ENCODE results near the gene VEZF1.

VEZF1 gene

DNA sequence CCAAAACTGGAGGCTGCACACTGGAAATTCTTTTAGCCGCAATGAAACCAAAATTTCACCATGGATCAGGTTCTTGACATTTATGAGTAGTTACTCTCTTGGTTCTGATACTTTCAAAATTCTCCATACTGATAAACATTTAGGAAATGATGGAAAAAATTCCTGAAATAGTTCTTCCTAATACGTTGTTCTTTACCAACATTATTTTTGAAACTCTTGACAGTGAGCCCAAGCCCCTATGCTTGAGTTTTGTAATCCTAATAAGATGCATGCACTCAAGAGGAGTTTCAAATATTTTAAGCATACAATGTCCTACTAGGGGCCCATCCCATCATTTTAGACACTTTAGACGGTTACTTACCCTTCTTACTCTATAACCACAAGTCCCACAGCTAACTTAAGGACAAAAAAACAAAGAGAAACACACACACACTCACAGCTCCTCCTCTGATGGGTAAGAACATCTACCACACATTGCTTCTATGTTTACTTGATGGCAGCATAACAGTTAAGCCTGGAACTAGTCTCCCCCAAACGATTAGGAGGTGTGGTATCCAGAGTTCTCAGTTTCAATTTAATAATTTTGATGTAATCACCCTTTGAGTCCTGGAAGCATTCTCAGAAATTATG, 3.7 kb downstream of the VEZF1 start:
- TF ChIP-seq, protein P1, sequence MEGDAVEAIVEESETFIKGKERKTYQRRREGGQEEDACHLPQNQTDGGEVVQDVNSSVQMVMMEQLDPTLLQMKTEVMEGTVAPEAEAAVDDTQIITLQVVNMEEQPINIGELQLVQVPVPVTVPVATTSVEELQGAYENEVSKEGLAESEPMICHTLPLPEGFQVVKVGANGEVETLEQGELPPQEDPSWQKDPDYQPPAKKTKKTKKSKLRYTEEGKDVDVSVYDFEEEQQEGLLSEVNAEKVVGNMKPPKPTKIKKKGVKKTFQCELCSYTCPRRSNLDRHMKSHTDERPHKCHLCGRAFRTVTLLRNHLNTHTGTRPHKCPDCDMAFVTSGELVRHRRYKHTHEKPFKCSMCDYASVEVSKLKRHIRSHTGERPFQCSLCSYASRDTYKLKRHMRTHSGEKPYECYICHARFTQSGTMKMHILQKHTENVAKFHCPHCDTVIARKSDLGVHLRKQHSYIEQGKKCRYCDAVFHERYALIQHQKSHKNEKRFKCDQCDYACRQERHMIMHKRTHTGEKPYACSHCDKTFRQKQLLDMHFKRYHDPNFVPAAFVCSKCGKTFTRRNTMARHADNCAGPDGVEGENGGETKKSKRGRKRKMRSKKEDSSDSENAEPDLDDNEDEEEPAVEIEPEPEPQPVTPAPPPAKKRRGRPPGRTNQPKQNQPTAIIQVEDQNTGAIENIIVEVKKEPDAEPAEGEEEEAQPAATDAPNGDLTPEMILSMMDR (IDR thresholded peaks at IDR 0.05; ENCODE audit: borderline replicate concordance, control extremely low read depth, extremely low read depth, insufficient read depth, missing control alignments), result no peak
- in situ Hi-C loops (cut with MboI; ENCODE audit: low sequenced_read_pairs, unreplicated experiment), result no loop called here
- no peak for DNase-seq (ENCODE audit: low spot score)

- in situ Hi-C loops (cut with MboI; ENCODE audit: low sequenced_read_pairs, unreplicated experiment), result no loop called here
- DNase-seq (ENCODE audit: low spot score), result no peak
- TF ChIP-seq, protein P1 (IDR thresholded peaks at IDR 0.05; ENCODE audit: borderline replicate concordance, control extremely low read depth, extremely low read depth, insufficient read depth, missing control alignments), result no peak
Observed at GRCh38 chr17:57983446-57983845, 4.6 kb downstream of the VEZF1 start.

DNA sequence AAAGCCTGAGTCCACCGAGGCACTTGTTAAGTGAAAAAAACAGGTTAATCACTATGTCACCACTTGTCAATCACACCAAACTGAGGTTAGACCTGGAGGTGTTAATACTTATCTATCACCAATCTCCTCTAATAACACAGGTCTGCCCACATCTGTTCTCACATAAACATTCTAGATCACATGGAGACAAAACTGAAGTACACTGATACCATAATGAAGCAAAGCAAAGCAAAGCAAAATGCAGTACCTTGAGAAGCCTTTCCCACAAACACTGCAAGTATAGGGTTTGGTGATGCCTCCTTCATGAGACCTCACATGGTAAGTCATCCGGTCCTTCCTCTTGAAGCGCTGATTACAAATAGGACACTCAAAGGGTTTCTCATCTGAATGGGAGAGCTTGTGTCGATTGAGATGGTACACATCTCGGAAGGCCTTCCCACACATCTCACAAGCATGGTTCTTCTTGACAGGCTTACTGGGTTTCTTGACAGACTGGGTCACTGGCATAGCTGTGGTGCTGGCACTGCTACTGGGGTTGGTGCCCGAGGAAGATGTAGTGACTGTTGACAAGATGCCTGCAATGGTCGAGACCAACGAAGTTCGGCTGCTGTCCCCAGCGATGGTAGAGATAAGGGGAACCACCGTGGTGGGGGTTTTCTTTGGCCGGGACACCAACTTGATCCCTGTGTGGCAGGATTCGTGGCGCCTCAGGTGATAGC, 5.4 kb downstream of the VEZF1 start:
- TF ChIP-seq, protein P1 (IDR thresholded peaks at IDR 0.05; ENCODE audit: borderline replicate concordance, control extremely low read depth, extremely low read depth, insufficient read depth, missing control alignments), result no peak
- in situ Hi-C loops (cut with MboI; ENCODE audit: low sequenced_read_pairs, unreplicated experiment), result no loop called here
- no peak for DNase-seq (ENCODE audit: low spot score)

- in situ Hi-C loops (cut with MboI; ENCODE audit: low sequenced_read_pairs, unreplicated experiment), result no loop called here
- DNase-seq (ENCODE audit: low spot score), result no peak
- TF ChIP-seq, protein P1 (IDR thresholded peaks at IDR 0.05; ENCODE audit: borderline replicate concordance, control extremely low read depth, extremely low read depth, insufficient read depth, missing control alignments), result no peak
Observed at GRCh38 chr17:57980522-57980921, 7.5 kb downstream of the VEZF1 start.

- in situ Hi-C loops (cut with MboI; ENCODE audit: low sequenced_read_pairs, unreplicated experiment), result no loop called here
- DNase-seq (ENCODE audit: low spot score), result no peak
- TF ChIP-seq, protein P1 (IDR thresholded peaks at IDR 0.05; ENCODE audit: borderline replicate concordance, control extremely low read depth, extremely low read depth, insufficient read depth, missing control alignments), result no peak
Observed at GRCh38 chr17:57979076-57979475, 9.0 kb downstream of the VEZF1 start.

DNA sequence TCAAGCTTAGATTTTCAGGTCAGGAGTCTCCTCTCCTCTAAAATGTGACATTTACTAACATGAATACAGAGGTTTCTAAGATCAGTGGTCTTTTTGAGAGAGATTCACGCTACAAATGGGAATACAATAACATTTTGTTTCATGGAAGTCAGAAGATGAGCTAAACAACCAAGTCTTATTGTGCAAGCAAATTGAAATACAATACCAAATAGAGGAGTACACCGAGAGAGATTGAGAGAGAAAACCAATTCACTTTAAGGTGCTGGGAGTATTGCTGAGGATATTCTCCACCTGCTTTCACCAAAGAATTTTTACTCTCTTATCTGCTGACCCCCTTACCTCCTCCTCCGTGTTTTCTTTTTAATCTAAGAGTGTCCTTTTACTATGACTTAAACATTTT, 11.5 kb downstream of the VEZF1 start:
- in situ Hi-C loops (cut with MboI; ENCODE audit: low sequenced_read_pairs, unreplicated experiment), result no loop called here
- no peak for DNase-seq (ENCODE audit: low spot score)
- TF ChIP-seq, protein P1 (IDR thresholded peaks at IDR 0.05; ENCODE audit: borderline replicate concordance, control extremely low read depth, extremely low read depth, insufficient read depth, missing control alignments), result no peak
